HCT116 (cell line): ENCODE measurements around the gene VANGL1. TPM values are rescaled to one million over a fixed set of nuclear protein-coding genes. Genes with fewer than 3 reads are reported as not detected.

Experiments
- ATAC-seq: fragments of 200-7000 bp; cut with Tn5 transposase; 2 replicates; pipeline ENCODE4 v1.9.1; 2020; ENCODE audit warnings: mild to moderate bottlenecking, moderate library complexity
- BruUV-seq: library from RNA; stranded (reverse); fragments of 400-500 nt; replicated peaks from 2 replicates; lab custom pipeline; 2021; lab: Mats Ljungman, UMichigan
- CTCF ChIA-PET: fragments of 300-600 bp; sonication (Branson Sonifier 250); formaldehyde crosslinking; loops from one replicate; lab custom pipeline; 2021; ENCODE audit warnings: antibody characterized with exemption; lab: Charles Lee
- POLR2A ChIA-PET: fragments of 300-600, 350-600 bp; sonication (Branson Sonifier 250); formaldehyde crosslinking; loops from one replicate; lab custom pipeline; 2021; ENCODE audit warnings: antibody characterized with exemption; lab: Charles Lee
- RAD21 ChIA-PET, 2 experiments: fragments of 300-600 bp; sonication (Branson Sonifier 250); formaldehyde crosslinking; loops; one replicate each; lab custom pipeline; 2023; ENCODE audit warnings: low total read pairs in 2 of 2; ENCODE audit not compliant: uncharacterized antibody in 2 of 2, unreplicated experiment in 2 of 2, low non-redundant PET in 1 of 2; lab: Charles Lee
- DNase-seq: peaks from one replicate; pipeline ENCODE4 v3.0.0-alpha.2; 2010; ENCODE audit warnings: low read depth, low spot score
- H2AFZ ChIP-seq: fragments of 200-600 bp; shearing (Covaris generic), sonication (generic); 2 replicates; pipeline ENCODE4 v1.6.1; 2017; ENCODE audit warnings: low read depth, mixed run types, mixed read lengths, antibody characterized with exemption, low read length; ENCODE audit not compliant: poor library complexity, severe bottlenecking
- H3K27ac ChIP-seq: 2 replicates; pipeline ENCODE4 v1.5.1; 2012; ENCODE audit warnings: low read depth, low read length
- H3K27me3 ChIP-seq: fragments of 200-600 bp; sonication (generic); 2 replicates; pipeline ENCODE4 v1.6.1; 2016; ENCODE audit warnings: mixed run types, low read length, mixed read lengths; ENCODE audit not compliant: insufficient read depth
- H3K36me3 ChIP-seq, 2 experiments: fragments of 200-500 bp in 1 of 2; fragments of 200-600 bp in 1 of 2; sonication (Bioruptor generic) in 1 of 2; sonication (generic) in 1 of 2; 2 replicates each; pipeline versions ENCODE4 v1.5.1 to v1.6.1; 2014 to 2016; ENCODE audit warnings: low read length in 2 of 2, inconsistent platforms in 1 of 2, mixed read lengths in 1 of 2, mixed run types in 1 of 2; ENCODE audit not compliant: insufficient read depth in 2 of 2, control insufficient read depth in 1 of 2
- H3K4me1 ChIP-seq, 2 experiments: fragments of 200-600 bp in 1 of 2; sonication (generic) in 1 of 2; 2 replicates each; pipeline versions ENCODE4 v1.5.1 to v1.6.1; 2012 to 2017; ENCODE audit warnings: low read length in 2 of 2, inconsistent platforms in 1 of 2, mild to moderate bottlenecking in 1 of 2, mixed read lengths in 1 of 2, mixed run types in 1 of 2, moderate library complexity in 1 of 2; ENCODE audit not compliant: insufficient read depth in 2 of 2, control insufficient read depth in 1 of 2
- H3K4me2 ChIP-seq: fragments of 200-600 bp; sonication (generic); 2 replicates; pipeline ENCODE4 v1.6.1; 2017; ENCODE audit warnings: mixed run types, low read length, mixed read lengths
- H3K4me3 ChIP-seq, 2 experiments: fragments of 200-600 bp in 1 of 2; sonication (generic) in 1 of 2; replicated peaks in 1 of 2; 2 replicates each; pipeline ENCODE4 v1.5.1; 2011 to 2016; ENCODE audit warnings: low read length in 2 of 2, control low read depth in 1 of 2, low read depth in 1 of 2, mild to moderate bottlenecking in 1 of 2, mixed read lengths in 1 of 2, mixed run types in 1 of 2
- H3K79me2 ChIP-seq: fragments of 200-600 bp; sonication (generic); 2 replicates; pipeline ENCODE4 v1.6.1; 2017; ENCODE audit warnings: mild to moderate bottlenecking, mixed run types, low read length, moderate library complexity, mixed read lengths; ENCODE audit not compliant: insufficient read depth
- H3K9ac ChIP-seq: fragments of 200-600 bp; sonication (generic); 2 replicates; pipeline ENCODE4 v1.6.1; 2016; ENCODE audit warnings: low read length, mixed read lengths
- H3K9me2 ChIP-seq: fragments of 200-600 bp; sonication (generic), shearing (Covaris generic); 2 replicates; pipeline ENCODE4 v1.6.1; 2017; ENCODE audit warnings: mixed run types, mild to moderate bottlenecking, moderate library complexity; ENCODE audit not compliant: insufficient read depth
- H3K9me3 ChIP-seq, 2 experiments: fragments of 200-500 bp in 1 of 2; fragments of 200-600 bp in 1 of 2; sonication (Bioruptor generic) in 1 of 2; sonication (generic) in 1 of 2; 2 replicates each; pipeline ENCODE4 v1.6.1; 2014 to 2017; ENCODE audit warnings: low read length in 2 of 2, mixed read lengths in 2 of 2, inconsistent platforms in 1 of 2, low read depth in 1 of 2, mild to moderate bottlenecking in 1 of 2, mixed run types in 1 of 2, moderate library complexity in 1 of 2; ENCODE audit not compliant: control insufficient read depth in 1 of 2, insufficient read depth in 1 of 2
- H4K20me1 ChIP-seq: fragments of 200-600 bp; sonication (generic), shearing (Covaris generic); 2 replicates; pipeline ENCODE4 v1.6.1; 2017; ENCODE audit warnings: mixed run types, mild to moderate bottlenecking, moderate library complexity; ENCODE audit not compliant: insufficient read depth
- CBX3 ChIP-seq: IDR thresholded peaks from 2 replicates; pipeline ENCODE4 v1.6.1; 2012; ENCODE audit warnings: low read depth
- CEBPB ChIP-seq: IDR thresholded peaks from 2 replicates; pipeline ENCODE4 v1.6.1; 2012; ENCODE audit warnings: low read depth
- ELF1 ChIP-seq: IDR thresholded peaks from 2 replicates; pipeline ENCODE4 v1.6.1; 2012; ENCODE audit warnings: low read depth, borderline replicate concordance
- EZH2 ChIP-seq: fragments of 200-600 bp; sonication (generic); IDR thresholded peaks from 2 replicates; pipeline ENCODE4 v1.6.1; 2017; ENCODE audit warnings: antibody characterized with exemption, mixed run types
- JUND ChIP-seq: IDR thresholded peaks from 2 replicates; pipeline ENCODE4 v1.6.1; 2012
- POLR2A ChIP-seq: IDR thresholded peaks from 2 replicates; pipeline ENCODE4 v1.7.0; 2011; ENCODE audit warnings: borderline replicate concordance; ENCODE audit not compliant: insufficient read depth, insufficient read length; ENCODE audit errors: extremely low read depth
- POLR2AphosphoS5 ChIP-seq: IDR thresholded peaks from 2 replicates; pipeline ENCODE4 v1.6.1; 2011; ENCODE audit warnings: mild to moderate bottlenecking, low read depth, low read length, moderate library complexity
- RAD21 ChIP-seq: IDR thresholded peaks from 2 replicates; pipeline ENCODE4 v1.6.1; 2012; ENCODE audit warnings: low read depth, mild to moderate bottlenecking
- SIN3A ChIP-seq: IDR thresholded peaks from 2 replicates; pipeline ENCODE4 v1.6.1; 2012; ENCODE audit warnings: low read depth
- SRF ChIP-seq: IDR thresholded peaks from 2 replicates; pipeline ENCODE4 v1.6.1; 2012; ENCODE audit warnings: low read depth
- TCF7L2 ChIP-seq: IDR thresholded peaks from 2 replicates; pipeline ENCODE4 v1.7.0; 2011; ENCODE audit warnings: borderline replicate concordance, inconsistent platforms; ENCODE audit not compliant: insufficient read depth, insufficient read length; ENCODE audit errors: extremely low read depth
- ZFX ChIP-seq: fragments of 450-650 bp; IDR thresholded peaks from 2 replicates; pipeline ENCODE4 v1.6.1; 2017
- ZNF274 ChIP-seq: fragments of 200-500 bp; sonication (Bioruptor generic); IDR thresholded peaks from 2 replicates; pipeline ENCODE4 v1.6.1; 2014; ENCODE audit warnings: mild to moderate bottlenecking, low read depth, low read length, inconsistent platforms
- intact Hi-C: fragments of 100-400 bp; cut with micrococcal nuclease; formaldehyde crosslinking; loops from 2 replicates; pipeline ENCODE4 v1.10.0; 2022
- total RNA-seq: library from RNA; stranded (reverse); gene quantifications from one replicate; pipeline ENCODE4 v1.2.1, GENCODE V29; 2021; ENCODE audit not compliant: unreplicated experiment
- TF ChIP-seq, protein P1 (sequence below): IDR thresholded peaks from 2 replicates; pipeline ENCODE4 v1.6.1; 2012
- TF ChIP-seq, protein P2 (sequence below), 3 experiments: fragments of 200-600 bp in 1 of 3; sonication (generic) in 1 of 3; IDR thresholded peaks in 2 of 3; conservative IDR thresholded peaks in 1 of 3; 2 replicates each; pipeline ENCODE4 v1.5.1; 2012 to 2017; ENCODE audit warnings: low read depth in 2 of 3, low read length in 2 of 3, antibody characterized with exemption in 1 of 3, borderline replicate concordance in 1 of 3, control low read depth in 1 of 3, mild to moderate bottlenecking in 1 of 3, mixed read lengths in 1 of 3, mixed run types in 1 of 3, moderate library complexity in 1 of 3; ENCODE audit not compliant: insufficient read depth in 1 of 3
- TF ChIP-seq, protein P3 (sequence below): IDR thresholded peaks from 2 replicates; pipeline ENCODE4 v1.6.1; 2011; ENCODE audit warnings: mild to moderate bottlenecking, low read length, moderate library complexity; ENCODE audit not compliant: insufficient replicate concordance; ENCODE audit errors: extremely low read depth

The VANGL1 gene
- total RNA-seq, 1 experiment from 2014 or later: 23.5 TPM

DNA sequence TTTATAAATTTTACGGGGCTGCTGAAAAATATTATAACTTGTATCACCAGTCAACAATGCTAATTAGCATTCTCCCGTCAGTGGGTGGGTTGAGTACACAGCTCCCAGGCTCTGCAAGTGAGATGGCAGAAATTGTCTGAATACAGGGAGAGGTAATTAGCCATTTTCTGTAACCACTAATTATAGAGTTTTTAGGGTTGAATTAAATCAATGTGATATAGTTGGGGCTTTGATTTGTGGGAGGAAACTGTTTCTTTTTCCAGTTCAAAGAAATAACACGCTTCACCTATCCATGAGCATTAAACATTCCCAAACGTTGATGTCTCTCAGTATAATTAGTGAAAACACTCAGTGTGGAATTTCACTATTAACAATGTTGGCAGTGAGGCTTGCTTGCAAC is 1.5 kb downstream of the VANGL1 start:
- Histone ChIP-seq H3K4me3 (peak overlapping the region; percentile 75 to 96), H4K20me1 (no peaks in the 10 kb centered on the region), H3K4me1 (peaks cover 13 to 38% of the 10 kb centered on the region in 2 experiments; a peak in 3 of 4 replicates), H3K27ac (peak overlapping the region; percentile 88), H3K79me2 (peaks cover 62% of the 10 kb centered on the region), H3K9me2 (no peaks in the 10 kb centered on the region), H3K4me2 (peak overlapping the region; percentile 95), H2AFZ (no peak overlapping the region), H3K9me3 (no peaks in the 10 kb centered on the region)
- ChIA-PET CTCF (interaction anchor here (0.9 to 1.3 kb wide), 2 partner anchors 63 to 121 kb away, joined by 3 to 5 read pairs; no protein-coding TSS in a partner anchor), RAD21 (interaction anchor here in 1 of 2 experiments (1.6 kb wide), 1 partner anchor 25 kb away, joined by 3 read pairs; no protein-coding TSS in a partner anchor)
- DNase-seq (no peak), ATAC-seq (no peak)
- TSS peak; percentile 49 for BruUV-seq
- intact Hi-C loops: loop anchor here (2.0 kb wide), 1 partner anchor 64 kb away; no protein-coding TSS in a partner anchor
- TF ChIP-seq, protein P1, sequence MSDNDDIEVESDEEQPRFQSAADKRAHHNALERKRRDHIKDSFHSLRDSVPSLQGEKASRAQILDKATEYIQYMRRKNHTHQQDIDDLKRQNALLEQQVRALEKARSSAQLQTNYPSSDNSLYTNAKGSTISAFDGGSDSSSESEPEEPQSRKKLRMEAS: no peak
- TF ChIP-seq ELF1: no peak
- no peak for TF ChIP-seq POLR2A
- no peak for TF ChIP-seq ZFX
- TF ChIP-seq POLR2AphosphoS5: no peak
- no peak for TF ChIP-seq TCF7L2
- TF ChIP-seq RAD21: no peak
- TF ChIP-seq, protein P2, sequence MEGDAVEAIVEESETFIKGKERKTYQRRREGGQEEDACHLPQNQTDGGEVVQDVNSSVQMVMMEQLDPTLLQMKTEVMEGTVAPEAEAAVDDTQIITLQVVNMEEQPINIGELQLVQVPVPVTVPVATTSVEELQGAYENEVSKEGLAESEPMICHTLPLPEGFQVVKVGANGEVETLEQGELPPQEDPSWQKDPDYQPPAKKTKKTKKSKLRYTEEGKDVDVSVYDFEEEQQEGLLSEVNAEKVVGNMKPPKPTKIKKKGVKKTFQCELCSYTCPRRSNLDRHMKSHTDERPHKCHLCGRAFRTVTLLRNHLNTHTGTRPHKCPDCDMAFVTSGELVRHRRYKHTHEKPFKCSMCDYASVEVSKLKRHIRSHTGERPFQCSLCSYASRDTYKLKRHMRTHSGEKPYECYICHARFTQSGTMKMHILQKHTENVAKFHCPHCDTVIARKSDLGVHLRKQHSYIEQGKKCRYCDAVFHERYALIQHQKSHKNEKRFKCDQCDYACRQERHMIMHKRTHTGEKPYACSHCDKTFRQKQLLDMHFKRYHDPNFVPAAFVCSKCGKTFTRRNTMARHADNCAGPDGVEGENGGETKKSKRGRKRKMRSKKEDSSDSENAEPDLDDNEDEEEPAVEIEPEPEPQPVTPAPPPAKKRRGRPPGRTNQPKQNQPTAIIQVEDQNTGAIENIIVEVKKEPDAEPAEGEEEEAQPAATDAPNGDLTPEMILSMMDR (IDR thresholded peaks at IDR 0.05 in 2 of 3, conservative IDR thresholded peaks at IDR 0.05 in 1 of 3; ENCODE audit: borderline replicate concordance in 1 of 3, insufficient read depth in 1 of 3, low read depth in 2 of 3, low read length in 2 of 3): no peak
- no peak for TF ChIP-seq JUND
- TF ChIP-seq SRF: no peak
- no peak for TF ChIP-seq EZH2
- TF ChIP-seq CEBPB: no peak
- no peak for TF ChIP-seq ZNF274
- TF ChIP-seq CBX3: no peak
- no peak for TF ChIP-seq SIN3A
- TF ChIP-seq, protein P3, sequence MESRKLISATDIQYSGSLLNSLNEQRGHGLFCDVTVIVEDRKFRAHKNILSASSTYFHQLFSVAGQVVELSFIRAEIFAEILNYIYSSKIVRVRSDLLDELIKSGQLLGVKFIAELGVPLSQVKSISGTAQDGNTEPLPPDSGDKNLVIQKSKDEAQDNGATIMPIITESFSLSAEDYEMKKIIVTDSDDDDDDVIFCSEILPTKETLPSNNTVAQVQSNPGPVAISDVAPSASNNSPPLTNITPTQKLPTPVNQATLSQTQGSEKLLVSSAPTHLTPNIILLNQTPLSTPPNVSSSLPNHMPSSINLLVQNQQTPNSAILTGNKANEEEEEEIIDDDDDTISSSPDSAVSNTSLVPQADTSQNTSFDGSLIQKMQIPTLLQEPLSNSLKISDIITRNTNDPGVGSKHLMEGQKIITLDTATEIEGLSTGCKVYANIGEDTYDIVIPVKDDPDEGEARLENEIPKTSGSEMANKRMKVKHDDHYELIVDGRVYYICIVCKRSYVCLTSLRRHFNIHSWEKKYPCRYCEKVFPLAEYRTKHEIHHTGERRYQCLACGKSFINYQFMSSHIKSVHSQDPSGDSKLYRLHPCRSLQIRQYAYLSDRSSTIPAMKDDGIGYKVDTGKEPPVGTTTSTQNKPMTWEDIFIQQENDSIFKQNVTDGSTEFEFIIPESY: no peak
- TF ChIP-seq, all 23 proteins: peak for 0
- POLR2A ChIA-PET: no interaction called here
- Histone ChIP-seq H3K27me3 (no peaks in the 10 kb centered on the region), H3K9ac (peak overlapping the region; percentile 92), H3K36me3 (no peaks in the 10 kb centered on the region)
